ENCODE measurements around the gene CELSR2. TPM values are rescaled to one million over a fixed set of nuclear protein-coding genes. Genes with fewer than 3 reads are reported as not detected.
A peak's percentile ranks its signal among the peaks of the same experiment; 100 is the strongest.
"Not testable (repeated sequence)": the region's sequence is repeated elsewhere in the genome, so short reads cannot be mapped to it uniquely, and the experiment has no call there.

The CELSR2 gene
- total RNA-seq, 2 experiments from 2014 or later = 6.9 to 12.5 TPM

DNA sequence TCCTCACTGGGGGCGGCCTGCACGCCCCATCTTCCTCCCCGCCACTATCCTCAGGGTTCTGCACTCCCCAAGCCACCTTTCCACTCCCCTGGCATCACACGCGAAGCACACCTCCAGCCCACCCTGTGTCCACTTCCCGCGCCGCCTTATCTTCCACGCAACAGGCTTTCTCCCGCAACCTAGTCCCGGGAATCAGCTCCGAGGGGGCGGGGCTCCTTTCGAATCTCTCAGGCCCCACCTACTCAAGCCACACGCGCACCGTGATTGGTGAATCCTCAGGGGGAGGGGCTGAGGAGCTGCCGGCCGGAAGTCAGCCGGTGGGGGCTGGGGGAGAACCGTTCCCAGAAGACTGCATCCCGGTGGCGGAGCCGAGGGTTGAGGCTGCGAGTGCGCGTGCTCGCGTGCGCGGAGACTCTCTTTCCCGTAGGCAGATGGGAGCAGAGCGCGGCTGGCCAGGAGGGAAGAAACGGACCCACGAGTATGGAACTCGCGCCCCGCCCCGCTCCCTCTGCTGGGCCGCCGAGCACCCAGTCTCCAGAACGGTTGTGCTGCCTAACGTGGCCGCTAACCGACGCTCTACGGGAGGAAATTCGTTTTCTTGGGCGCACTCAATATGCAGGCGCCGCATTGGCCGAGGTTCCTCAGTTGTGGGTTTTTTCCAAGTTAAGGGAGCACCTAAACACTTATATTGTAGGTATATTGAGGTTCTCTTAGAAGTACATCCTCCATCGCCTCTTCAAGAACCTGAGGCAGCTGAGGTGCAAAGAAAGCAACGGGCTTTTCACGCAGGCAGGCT is 33.8 kb downstream of the CELSR2 start, which contains the start of gene PSRC1:
Gene PSRC1, minus strand, starts transcription at position 194 of the 796 bp plus-strand sequence.
- DNase-seq (ENCODE audit: low spot score) = peak; percentile 94
- Histone ChIP-seq H4K20me1 (ENCODE audit: insufficient read depth, low read length) (no peaks in the 10 kb centered on the region), H3K4me3 (ENCODE audit: low read depth, low read length, poor library complexity, severe bottlenecking) (peak within 1 kb of the TSS; percentile 77), H3K27ac (ENCODE audit: low read depth, low read length, poor library complexity, severe bottlenecking) (peak within 1 kb of the TSS; percentile 60), H3K4me1 (ENCODE audit: insufficient read depth, low read length, poor library complexity, severe bottlenecking) (peaks cover 17% of the 10 kb centered on the region), H3K79me2 (ENCODE audit: insufficient read depth, low read depth, low read length) (peaks cover 7% of the 10 kb centered on the region; the same call in 1 of the 2 replicates), H2AFZ (ENCODE audit: low read length) (peak within 1 kb of the TSS; percentile 71), H3K36me3 (ENCODE audit: insufficient read depth, low read length) (peaks cover 30% of the 10 kb centered on the region), H3K9me3 (ENCODE audit: low read length) (no peaks in the 10 kb centered on the region), H3K9me2 (ENCODE audit: insufficient read depth, low read length) (no peaks in the 10 kb centered on the region), H3K4me2 (ENCODE audit: low read length) (peak within 1 kb of the TSS; percentile 92)
- POLR2A ChIA-PET = interaction anchor here (0.6 to 1.6 kb wide), 13 partner anchors 13 to 247 kb away, joined by 3 to 14 read pairs (median 4); partner anchors contain the start of genes MYBPHL, PSMA5 and SORT1
- BruUV-seq (replicated peaks) = TSS peak; percentile 98
- CTCF ChIA-PET (ENCODE audit: unreplicated experiment) = interaction anchor here (0.9 to 1.2 kb wide), 4 partner anchors 109 to 116 kb away, joined by 3 to 5 read pairs (median 5); partner anchors contain the start of gene SORT1
- intact Hi-C loops (cut with micrococcal nuclease; ENCODE audit: unreplicated experiment) = loop anchor here (1.0 to 5.0 kb wide), 2 partner anchors 115 to 199 kb away; partner anchors contain the start of gene ATXN7L2
- TF ChIP-seq, protein P1, sequence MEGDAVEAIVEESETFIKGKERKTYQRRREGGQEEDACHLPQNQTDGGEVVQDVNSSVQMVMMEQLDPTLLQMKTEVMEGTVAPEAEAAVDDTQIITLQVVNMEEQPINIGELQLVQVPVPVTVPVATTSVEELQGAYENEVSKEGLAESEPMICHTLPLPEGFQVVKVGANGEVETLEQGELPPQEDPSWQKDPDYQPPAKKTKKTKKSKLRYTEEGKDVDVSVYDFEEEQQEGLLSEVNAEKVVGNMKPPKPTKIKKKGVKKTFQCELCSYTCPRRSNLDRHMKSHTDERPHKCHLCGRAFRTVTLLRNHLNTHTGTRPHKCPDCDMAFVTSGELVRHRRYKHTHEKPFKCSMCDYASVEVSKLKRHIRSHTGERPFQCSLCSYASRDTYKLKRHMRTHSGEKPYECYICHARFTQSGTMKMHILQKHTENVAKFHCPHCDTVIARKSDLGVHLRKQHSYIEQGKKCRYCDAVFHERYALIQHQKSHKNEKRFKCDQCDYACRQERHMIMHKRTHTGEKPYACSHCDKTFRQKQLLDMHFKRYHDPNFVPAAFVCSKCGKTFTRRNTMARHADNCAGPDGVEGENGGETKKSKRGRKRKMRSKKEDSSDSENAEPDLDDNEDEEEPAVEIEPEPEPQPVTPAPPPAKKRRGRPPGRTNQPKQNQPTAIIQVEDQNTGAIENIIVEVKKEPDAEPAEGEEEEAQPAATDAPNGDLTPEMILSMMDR (conservative IDR thresholded peaks at IDR 0.05; ENCODE audit: low read length) = peak; percentile 70
- no peak for TF ChIP-seq EZH2phosphoT487 (IDR thresholded peaks at IDR 0.05; ENCODE audit: borderline replicate concordance, low read depth, low read length)

DNA sequence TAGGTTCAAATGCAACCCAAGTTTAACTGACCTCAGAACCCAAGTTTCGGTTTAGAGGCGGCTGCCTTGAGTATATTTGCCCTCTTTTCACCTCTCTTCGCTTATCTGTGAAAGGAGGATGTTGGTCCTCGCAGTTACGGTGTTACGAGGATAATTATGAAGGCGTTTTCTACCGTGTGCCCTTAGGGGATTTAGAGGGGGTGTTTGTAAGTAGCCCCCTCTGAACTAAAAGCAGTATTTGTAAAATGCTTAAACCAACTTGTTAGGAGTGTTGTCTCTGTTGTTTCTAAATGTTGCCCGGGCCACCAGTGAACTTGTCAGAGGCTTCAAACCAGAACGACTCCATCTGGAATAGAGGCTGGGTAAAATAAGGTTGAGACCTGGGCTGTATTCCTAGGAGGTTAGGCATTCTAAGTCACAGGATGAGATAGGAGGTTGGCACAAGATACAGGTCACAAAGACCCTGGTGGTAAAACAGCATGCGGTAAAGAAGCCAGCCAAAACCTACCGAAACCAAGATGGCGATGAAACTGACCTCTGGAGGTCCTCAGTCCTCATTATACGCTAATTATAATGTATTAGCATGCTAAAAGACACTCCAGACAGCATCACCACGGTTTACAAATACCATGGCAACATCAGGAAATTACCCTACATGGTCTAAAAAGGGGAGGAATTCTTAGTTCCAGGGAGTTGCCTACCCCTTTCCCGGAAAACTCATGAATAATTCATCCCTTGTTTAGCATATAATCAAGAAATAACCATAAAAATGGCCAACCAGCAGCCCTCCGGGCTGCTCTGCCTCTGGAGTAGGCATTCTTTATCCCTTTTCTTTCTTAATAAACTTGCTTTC is 34.6 kb downstream of the CELSR2 start:
- intact Hi-C loops (cut with micrococcal nuclease; ENCODE audit: unreplicated experiment) = loop anchor here (1.0 to 5.0 kb wide), 2 partner anchors 114 to 198 kb away; partner anchors contain the start of gene ATXN7L2
- POLR2A ChIA-PET = interaction anchor here (1.6 kb wide), 1 partner anchor 109 kb away, joined by 6 read pairs; no protein-coding TSS in a partner anchor
- TF ChIP-seq EZH2phosphoT487 (IDR thresholded peaks at IDR 0.05; ENCODE audit: borderline replicate concordance, low read depth, low read length) = no peak
- TF ChIP-seq, protein P1 (conservative IDR thresholded peaks at IDR 0.05; ENCODE audit: low read length) = no peak
- peak overlapping the region; percentile 71 for H2AFZ ChIP-seq (ENCODE audit: low read length)
- no peaks in the 10 kb centered on the region for H3K9me2 ChIP-seq (ENCODE audit: insufficient read depth, low read length)
- H3K4me3 ChIP-seq (ENCODE audit: low read depth, low read length, poor library complexity, severe bottlenecking) = peak overlapping the region; percentile 77
- peaks cover 7% of the 10 kb centered on the region; the same call in 1 of the 2 replicates for H3K79me2 ChIP-seq (ENCODE audit: insufficient read depth, low read depth, low read length)
- H4K20me1 ChIP-seq (ENCODE audit: insufficient read depth, low read length) = no peaks in the 10 kb centered on the region
- CTCF ChIA-PET (ENCODE audit: unreplicated experiment) = interaction anchor here (1.1 to 1.2 kb wide), 2 partner anchors 108 to 113 kb away, joined by 3 to 5 read pairs; no protein-coding TSS in a partner anchor
- peak overlapping the region; percentile 92 for H3K4me2 ChIP-seq (ENCODE audit: low read length)
- peaks cover 23% of the 10 kb centered on the region for H3K36me3 ChIP-seq (ENCODE audit: insufficient read depth, low read length)
- H3K4me1 ChIP-seq (ENCODE audit: insufficient read depth, low read length, poor library complexity, severe bottlenecking) = peaks cover 17% of the 10 kb centered on the region
- no peak for DNase-seq (ENCODE audit: low spot score)
- no TSS peak for BruUV-seq (replicated peaks)
- H3K27ac ChIP-seq (ENCODE audit: low read depth, low read length, poor library complexity, severe bottlenecking) = peak overlapping the region; percentile 60
- no peaks in the 10 kb centered on the region for H3K9me3 ChIP-seq (ENCODE audit: low read length)

DNA sequence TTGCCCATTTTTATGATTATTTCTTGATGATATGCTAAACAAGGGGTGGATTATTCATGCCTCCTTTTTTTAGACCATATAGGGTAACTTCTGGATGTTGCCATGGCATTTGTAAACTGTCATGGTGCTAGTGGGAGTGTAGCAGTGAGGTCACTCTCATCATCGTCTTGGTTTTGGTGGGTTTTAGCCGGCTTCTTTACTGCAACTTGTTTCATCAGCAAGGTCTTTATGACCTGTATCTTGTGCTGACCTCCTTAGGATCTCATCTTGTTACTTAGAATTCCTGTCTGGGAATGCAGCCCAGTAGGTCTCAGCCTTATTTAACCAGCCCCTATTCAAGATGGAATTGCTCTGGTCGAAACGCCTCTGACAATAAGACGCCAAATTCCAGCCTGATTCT is 37.4 kb downstream of the CELSR2 start:
- H3K27ac ChIP-seq (ENCODE audit: low read depth, low read length, poor library complexity, severe bottlenecking); H3K36me3 ChIP-seq (ENCODE audit: insufficient read depth, low read length); H2AFZ ChIP-seq (ENCODE audit: low read length); BruUV-seq (replicated peaks); DNase-seq (ENCODE audit: low spot score); H3K4me3 ChIP-seq (ENCODE audit: low read depth, low read length, poor library complexity, severe bottlenecking); H3K9me3 ChIP-seq (ENCODE audit: low read length); intact Hi-C loops (cut with micrococcal nuclease; ENCODE audit: unreplicated experiment); H3K79me2 ChIP-seq (ENCODE audit: insufficient read depth, low read depth, low read length); CTCF ChIA-PET (ENCODE audit: unreplicated experiment); H3K9me2 ChIP-seq (ENCODE audit: insufficient read depth, low read length); H3K4me2 ChIP-seq (ENCODE audit: low read length); H4K20me1 ChIP-seq (ENCODE audit: insufficient read depth, low read length): not testable (repeated sequence)
- POLR2A ChIA-PET = interaction anchor here (0.7 to 1.9 kb wide), 2 partner anchors 10 to 36 kb away, joined by 4 to 8 read pairs; no protein-coding TSS in a partner anchor
- peaks cover 13% of the 10 kb centered on the region for H3K4me1 ChIP-seq (ENCODE audit: insufficient read depth, low read length, poor library complexity, severe bottlenecking)

Data from OCI-LY7 (cell line).